HEK293T (cell line): ENCODE measurements around the gene CD99.

Source experiments
- CTCF ChIA-PET: fragments of 350-600 bp; formaldehyde crosslinking; extraction: SDS; loops from one replicate; lab custom pipeline; 2021; ENCODE audit warnings: antibody characterized with exemption, inconsistent platforms; lab: Yijun Ruan, JAX
- POLR2A ChIA-PET: fragments of 350-600 bp; formaldehyde crosslinking; extraction: SDS; loops from one replicate; lab custom pipeline; 2020; ENCODE audit warnings: antibody characterized with exemption, inconsistent platforms; lab: Yijun Ruan, JAX
- DNase-seq: peaks from one replicate; pipeline ENCODE4 v3.0.0; 2012; ENCODE audit warnings: mixed read lengths; ENCODE audit errors: extremely low spot score
- ARNT ChIP-seq: fragments of 450-650 bp; IDR thresholded peaks from 2 replicates; pipeline ENCODE4 v1.6.1; 2017; ENCODE audit warnings: mild to moderate bottlenecking
- BHLHE40 ChIP-seq: fragments of 450-650 bp; IDR thresholded peaks from 2 replicates; pipeline ENCODE4 v1.6.1; 2016; ENCODE audit warnings: mild to moderate bottlenecking, moderate library complexity, borderline replicate concordance
- CTBP1 ChIP-seq: fragments of 450-650 bp; IDR thresholded peaks from 2 replicates; pipeline ENCODE4 v1.6.1; 2016; ENCODE audit warnings: borderline replicate concordance
- ELF4 ChIP-seq: fragments of 450-650 bp; IDR thresholded peaks from 2 replicates; pipeline ENCODE4 v1.6.1; 2017; ENCODE audit warnings: antibody characterized with exemption
- FOXA1 ChIP-seq: fragments of 450-650 bp; IDR thresholded peaks from 2 replicates; pipeline ENCODE4 v1.6.1; 2016; ENCODE audit warnings: mild to moderate bottlenecking
- FOXK2 ChIP-seq: fragments of 450-650 bp; IDR thresholded peaks from 2 replicates; pipeline ENCODE4 v1.6.1; 2016; ENCODE audit warnings: mild to moderate bottlenecking
- FOXM1 ChIP-seq: fragments of 450-650 bp; IDR thresholded peaks from 2 replicates; pipeline ENCODE4 v1.6.1; 2017; ENCODE audit warnings: mild to moderate bottlenecking, borderline replicate concordance
- HDGF ChIP-seq: fragments of 450-650 bp; IDR thresholded peaks from 2 replicates; pipeline ENCODE4 v1.6.1; 2017; ENCODE audit warnings: antibody characterized with exemption, borderline replicate concordance
- L3MBTL2 ChIP-seq: fragments of 450-650 bp; conservative IDR thresholded peaks from 2 replicates; pipeline ENCODE4 v1.6.1; 2016; ENCODE audit warnings: mild to moderate bottlenecking
- LEF1 ChIP-seq: fragments of 450-650 bp; IDR thresholded peaks from 2 replicates; pipeline ENCODE4 v1.6.1; 2017; ENCODE audit warnings: mild to moderate bottlenecking, borderline replicate concordance
- NFRKB ChIP-seq: fragments of 450-650 bp; IDR thresholded peaks from 2 replicates; pipeline ENCODE4 v1.6.1; 2016; ENCODE audit warnings: mild to moderate bottlenecking, moderate library complexity
- SP1 ChIP-seq: fragments of 450-650 bp; IDR thresholded peaks from 2 replicates; pipeline ENCODE4 v1.6.1; 2017
- SUZ12 ChIP-seq: fragments of 450-650 bp; IDR thresholded peaks from 2 replicates; pipeline ENCODE4 v1.6.1; 2016; ENCODE audit warnings: mild to moderate bottlenecking
- TARDBP ChIP-seq: fragments of 450-650 bp; IDR thresholded peaks from 2 replicates; pipeline ENCODE4 v1.6.1; 2016
- ZNF384 ChIP-seq: fragments of 450-650 bp; IDR thresholded peaks from 2 replicates; pipeline ENCODE4 v1.6.1; 2016
- TF ChIP-seq, protein P1 (sequence below): fragments of 450-650 bp; IDR thresholded peaks from 2 replicates; pipeline ENCODE4 v1.6.1; 2016

CD99 gene, protein sequence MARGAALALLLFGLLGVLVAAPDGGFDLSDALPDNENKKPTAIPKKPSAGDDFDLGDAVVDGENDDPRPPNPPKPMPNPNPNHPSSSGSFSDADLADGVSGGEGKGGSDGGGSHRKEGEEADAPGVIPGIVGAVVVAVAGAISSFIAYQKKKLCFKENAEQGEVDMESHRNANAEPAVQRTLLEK

DNA sequence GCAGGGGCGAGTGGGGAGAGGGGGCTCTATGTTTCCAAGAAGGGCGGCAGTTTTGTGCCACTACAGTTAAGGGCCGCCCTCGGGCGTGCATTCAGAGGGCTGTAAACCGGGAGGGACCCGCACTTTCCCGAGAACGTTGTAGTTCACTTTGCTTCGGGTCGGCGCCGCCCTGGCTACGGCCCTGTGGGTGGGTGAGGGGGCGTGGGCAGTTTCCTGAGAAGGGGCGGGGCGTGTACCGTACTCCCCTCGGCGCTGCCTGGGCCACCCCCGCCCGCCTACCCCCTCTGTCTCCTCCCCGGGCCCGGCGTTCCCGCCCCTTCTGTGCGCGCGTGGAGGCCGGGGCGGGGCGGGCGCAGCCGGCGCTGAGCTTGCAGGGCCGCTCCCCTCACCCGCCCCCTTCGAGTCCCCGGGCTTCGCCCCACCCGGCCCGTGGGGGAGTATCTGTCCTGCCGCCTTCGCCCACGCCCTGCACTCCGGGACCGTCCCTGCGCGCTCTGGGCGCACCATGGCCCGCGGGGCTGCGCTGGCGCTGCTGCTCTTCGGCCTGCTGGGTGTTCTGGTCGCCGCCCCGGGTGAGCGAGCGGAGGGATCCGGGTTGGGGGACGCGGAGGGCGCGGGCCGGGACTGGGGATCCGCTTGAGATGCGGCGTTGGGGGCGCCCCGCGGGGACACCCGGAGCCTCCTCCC is at the start of gene CD99:
Gene CD99, plus strand, starts transcription at position 440 of the 687 bp plus-strand sequence. Its CDS starts 66 bp downstream, at position 506.
- POLR2A ChIA-PET, result no interaction called here
- TF ChIP-seq TARDBP, result 0 out of 2 replicates have a peak, but pooled peaks have one; percentile 19
- TF ChIP-seq HDGF, result no peak
- peak; percentile 91 for DNase-seq
- CTCF ChIA-PET, result no interaction called here

DNA sequence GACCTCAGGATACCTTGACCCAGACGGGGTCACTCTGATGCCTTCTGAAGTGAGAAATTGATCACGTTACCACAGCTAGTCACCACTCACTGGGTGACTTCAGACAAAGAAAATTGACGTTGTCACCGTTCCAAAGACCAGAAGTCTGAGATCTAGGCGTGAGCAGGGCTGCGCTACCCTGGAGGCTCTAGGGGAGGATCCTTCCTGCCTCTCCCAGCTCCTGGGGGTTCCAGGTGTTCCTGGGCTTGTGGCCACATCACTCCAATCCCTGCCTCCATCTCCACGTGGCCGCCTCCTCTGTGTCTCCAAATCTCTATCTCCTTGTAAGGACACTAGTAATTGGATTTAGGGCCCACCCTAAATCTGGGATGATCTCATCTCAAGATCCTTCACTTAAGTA is 48.9 kb upstream of the CD99 start:
- ChIA-PET POLR2A (no interaction called here), CTCF (no interaction called here)
- no peak for DNase-seq
- TF ChIP-seq ARNT, result no peak
- no peak for TF ChIP-seq FOXK2
- TF ChIP-seq ZNF384, result no peak

DNA sequence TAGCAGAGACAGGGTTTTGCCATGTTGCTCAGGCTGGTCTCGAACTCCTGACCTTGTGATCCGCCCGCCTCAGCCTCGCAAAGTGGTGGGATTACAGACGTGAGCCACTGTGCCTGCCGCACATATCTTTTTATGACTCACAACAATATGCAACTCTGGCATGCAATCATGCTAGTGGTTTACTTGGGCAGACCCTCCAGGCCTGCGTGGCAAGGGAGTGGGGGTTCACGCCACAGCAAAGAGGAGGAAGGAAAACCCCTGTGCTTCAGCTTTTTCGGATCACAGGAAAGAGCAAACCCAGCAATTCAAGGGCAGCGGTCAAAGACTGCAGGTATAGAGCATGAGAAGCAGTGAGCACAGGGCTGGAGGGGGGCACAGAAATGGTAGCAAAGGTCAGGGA is 48.3 kb upstream of the CD99 start:
- TF ChIP-seq ELF4, result no peak
- DNase-seq, result no peak
- ChIA-PET CTCF (no interaction called here), POLR2A (no interaction called here)

DNA sequence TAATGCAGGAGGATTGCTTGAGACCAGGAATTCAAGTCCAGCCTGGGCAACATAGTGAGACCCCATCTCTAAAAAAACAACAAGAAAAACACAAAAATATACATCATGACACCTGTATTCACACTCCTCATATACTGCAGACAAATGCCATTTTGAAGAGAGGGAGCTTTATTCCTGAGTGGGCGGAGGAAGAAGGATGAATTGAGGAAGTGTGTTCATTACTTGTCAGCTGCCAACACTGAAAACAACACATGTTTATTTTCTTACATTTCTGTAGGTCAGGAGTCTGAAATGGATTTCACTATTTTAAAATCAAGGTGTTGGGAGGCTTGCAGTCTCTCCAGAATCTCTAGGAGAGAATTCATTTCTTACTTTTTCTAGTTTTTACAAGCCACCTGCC is 47.2 kb upstream of the CD99 start:
- ChIA-PET POLR2A (no interaction called here), CTCF (no interaction called here)
- TF ChIP-seq CTBP1 (no peak), FOXM1 (no peak), FOXK2 (no peak), FOXA1 (no peak), NFRKB (no peak), ARNT (no peak), HDGF (no peak), SUZ12 (no peak), ZNF384 (no peak), LEF1 (no peak), ELF4 (no peak), SP1 (no peak), BHLHE40 (no peak), L3MBTL2 (no peak), TARDBP (no peak)
- TF ChIP-seq, protein P1, sequence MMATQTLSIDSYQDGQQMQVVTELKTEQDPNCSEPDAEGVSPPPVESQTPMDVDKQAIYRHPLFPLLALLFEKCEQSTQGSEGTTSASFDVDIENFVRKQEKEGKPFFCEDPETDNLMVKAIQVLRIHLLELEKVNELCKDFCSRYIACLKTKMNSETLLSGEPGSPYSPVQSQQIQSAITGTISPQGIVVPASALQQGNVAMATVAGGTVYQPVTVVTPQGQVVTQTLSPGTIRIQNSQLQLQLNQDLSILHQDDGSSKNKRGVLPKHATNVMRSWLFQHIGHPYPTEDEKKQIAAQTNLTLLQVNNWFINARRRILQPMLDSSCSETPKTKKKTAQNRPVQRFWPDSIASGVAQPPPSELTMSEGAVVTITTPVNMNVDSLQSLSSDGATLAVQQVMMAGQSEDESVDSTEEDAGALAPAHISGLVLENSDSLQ, result no peak
- no peak for DNase-seq

DNA sequence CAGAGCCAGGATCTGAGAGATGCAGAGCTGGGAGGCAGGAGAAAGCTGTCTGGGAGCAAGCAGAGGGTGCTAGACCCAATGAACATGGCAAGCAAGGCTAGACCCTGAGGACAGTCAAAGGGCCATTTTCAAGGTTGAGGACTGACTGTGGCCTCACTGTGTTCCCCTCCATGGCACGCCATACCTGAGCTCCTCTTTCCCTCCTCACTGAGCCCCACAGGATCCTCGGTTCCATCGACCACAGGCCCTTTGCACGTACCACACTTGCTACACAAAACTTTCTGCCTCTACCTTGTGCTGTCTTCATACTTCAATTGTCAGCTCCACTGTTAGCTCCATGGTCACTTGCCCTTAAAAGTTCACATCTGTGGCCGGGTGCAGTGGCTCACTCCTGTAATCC is 45.5 kb upstream of the CD99 start:
- TF ChIP-seq ELF4 (no peak), LEF1 (no peak), CTBP1 (no peak), SUZ12 (no peak), L3MBTL2 (no peak), FOXA1 (no peak), TARDBP (no peak)
- CTCF ChIA-PET, result no interaction called here
- DNase-seq, result no peak
- POLR2A ChIA-PET, result no interaction called here

DNA sequence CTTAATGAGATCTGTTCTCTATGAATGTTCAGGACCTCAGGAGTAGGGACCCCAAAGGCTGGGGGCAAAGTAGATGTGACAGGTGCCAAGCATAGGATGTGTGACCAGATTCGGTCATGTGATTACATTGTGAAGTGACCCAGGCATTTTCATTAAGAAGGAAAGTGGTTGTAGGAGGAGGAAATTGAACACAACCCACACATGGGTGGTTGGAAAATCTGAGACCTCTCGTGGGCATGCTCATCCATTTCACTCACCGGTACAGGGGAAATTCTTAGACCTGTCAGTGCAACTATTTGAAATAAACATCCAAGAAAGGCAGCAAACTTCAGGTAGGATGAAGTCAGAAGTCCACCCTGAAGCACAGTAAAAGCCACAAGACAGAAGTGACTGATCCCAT is 43.5 kb upstream of the CD99 start:
- DNase-seq, result no peak
- TF ChIP-seq L3MBTL2 (no peak), ARNT (no peak), SP1 (no peak), HDGF (no peak), NFRKB (no peak), FOXK2 (no peak), FOXM1 (no peak), ZNF384 (no peak), BHLHE40 (no peak), FOXA1 (no peak), CTBP1 (no peak), LEF1 (no peak), SUZ12 (no peak), ELF4 (no peak), TARDBP (no peak)
- TF ChIP-seq, protein P1, result no peak
- ChIA-PET CTCF (no interaction called here), POLR2A (no interaction called here)

DNA sequence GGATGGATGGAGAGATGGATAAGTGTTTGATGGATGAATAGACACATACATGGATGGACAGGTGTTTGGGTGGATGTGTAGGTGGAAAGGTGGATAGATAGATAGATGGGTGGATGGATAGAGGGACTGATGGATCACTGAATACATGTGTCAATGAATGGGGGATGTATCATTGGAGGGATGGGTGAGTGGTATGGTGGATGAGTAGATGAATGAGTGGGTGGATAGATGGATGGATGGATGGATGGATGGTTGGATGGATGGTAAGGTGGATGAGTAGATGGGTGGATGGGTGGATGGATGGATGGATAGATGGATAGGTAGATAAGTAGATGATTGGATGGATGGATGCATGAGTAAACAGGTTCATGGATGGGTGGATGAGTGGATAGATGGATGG is 41.1 kb upstream of the CD99 start:
- ChIA-PET CTCF (no interaction called here), POLR2A (no interaction called here)
- no peak for TF ChIP-seq FOXA1
- no peak for TF ChIP-seq TARDBP
- TF ChIP-seq NFRKB, result no peak
- TF ChIP-seq CTBP1, result no peak
- no peak for TF ChIP-seq ZNF384
- TF ChIP-seq ARNT, result no peak
- TF ChIP-seq FOXK2, result no peak
- TF ChIP-seq SUZ12, result no peak
- no peak for DNase-seq
